COR-L47 (cell line): ENCODE measurements around the gene UBC.

Experiments
- DNase-seq: peaks from one replicate; lab custom pipeline; 2025; lab: John Stamatoyannopoulos, UW

Gene UBC

GRCh38 chr12:124864326-124864752 is 50.1 kb downstream of the UBC start:
- no peak for DNase-seq

GRCh38 chr12:124863416-124864325 is 50.8 kb downstream of the UBC start, which contains the start of gene SCARB1:
Gene SCARB1 (minus strand): TSS chr12:124863864. CDS start chr12:124863720, 144 bp downstream.
- DNase-seq: peak; percentile 77

GRCh38 chr12:124862768-124863415 is 51.6 kb downstream of the UBC start:
- DNase-seq: no peak

GRCh38 chr12:124861898-124862676 is 52.4 kb downstream of the UBC start:
- DNase-seq: no peak
